HG02970 (cell line): ENCODE results near the gene ING5.

Source experiments
- ATAC-seq: cut with Tn5 transposase; IDR thresholded peaks from one replicate; pipeline ENCODE4 v1.9.1; 2021; ENCODE audit warnings: mild to moderate bottlenecking, moderate library complexity, moderate number of reproducible peaks; ENCODE audit not compliant: unreplicated experiment, low FRiP score

The ING5 gene

DNA sequence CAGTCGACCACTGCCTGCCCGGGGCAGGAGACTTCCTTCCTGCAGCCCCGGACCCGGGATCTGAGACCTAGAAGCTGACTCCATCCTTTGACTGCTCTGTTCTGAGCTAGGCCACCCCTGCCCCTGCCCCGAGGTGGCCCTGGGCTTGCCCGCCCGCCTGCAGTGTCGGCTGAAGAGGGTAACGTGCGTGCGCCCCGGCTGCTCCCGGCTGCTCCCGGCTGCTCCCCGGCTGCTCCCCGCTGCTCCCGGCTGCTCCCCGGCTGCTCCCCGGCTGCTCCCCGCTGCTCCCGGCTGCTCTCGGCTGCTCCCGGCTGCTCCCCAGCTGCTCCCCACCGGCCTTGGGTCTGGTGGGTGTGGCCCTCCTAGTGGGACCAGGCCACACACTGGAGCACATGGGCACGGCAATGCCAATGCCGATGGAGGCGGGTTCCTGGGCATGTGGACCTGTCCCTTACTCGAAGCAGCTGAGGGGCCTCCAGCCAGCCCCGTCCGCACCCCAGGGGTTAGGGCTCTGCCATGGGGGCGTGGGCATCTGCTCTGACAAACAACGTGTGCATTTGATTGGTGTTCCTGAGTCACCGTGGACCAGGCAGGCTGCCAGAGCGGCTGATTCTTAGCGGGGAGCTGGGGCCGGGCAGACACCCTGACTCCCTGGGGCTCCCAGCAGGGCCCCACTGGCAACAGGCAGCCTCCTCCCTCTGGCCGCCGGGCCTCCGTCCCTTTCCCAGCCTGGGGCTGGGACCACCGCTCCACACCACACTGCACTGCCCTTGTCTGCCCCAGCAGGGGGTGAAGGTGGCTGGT is 72.8 kb downstream of the ING5 start:
- ATAC-seq: no peak

DNA sequence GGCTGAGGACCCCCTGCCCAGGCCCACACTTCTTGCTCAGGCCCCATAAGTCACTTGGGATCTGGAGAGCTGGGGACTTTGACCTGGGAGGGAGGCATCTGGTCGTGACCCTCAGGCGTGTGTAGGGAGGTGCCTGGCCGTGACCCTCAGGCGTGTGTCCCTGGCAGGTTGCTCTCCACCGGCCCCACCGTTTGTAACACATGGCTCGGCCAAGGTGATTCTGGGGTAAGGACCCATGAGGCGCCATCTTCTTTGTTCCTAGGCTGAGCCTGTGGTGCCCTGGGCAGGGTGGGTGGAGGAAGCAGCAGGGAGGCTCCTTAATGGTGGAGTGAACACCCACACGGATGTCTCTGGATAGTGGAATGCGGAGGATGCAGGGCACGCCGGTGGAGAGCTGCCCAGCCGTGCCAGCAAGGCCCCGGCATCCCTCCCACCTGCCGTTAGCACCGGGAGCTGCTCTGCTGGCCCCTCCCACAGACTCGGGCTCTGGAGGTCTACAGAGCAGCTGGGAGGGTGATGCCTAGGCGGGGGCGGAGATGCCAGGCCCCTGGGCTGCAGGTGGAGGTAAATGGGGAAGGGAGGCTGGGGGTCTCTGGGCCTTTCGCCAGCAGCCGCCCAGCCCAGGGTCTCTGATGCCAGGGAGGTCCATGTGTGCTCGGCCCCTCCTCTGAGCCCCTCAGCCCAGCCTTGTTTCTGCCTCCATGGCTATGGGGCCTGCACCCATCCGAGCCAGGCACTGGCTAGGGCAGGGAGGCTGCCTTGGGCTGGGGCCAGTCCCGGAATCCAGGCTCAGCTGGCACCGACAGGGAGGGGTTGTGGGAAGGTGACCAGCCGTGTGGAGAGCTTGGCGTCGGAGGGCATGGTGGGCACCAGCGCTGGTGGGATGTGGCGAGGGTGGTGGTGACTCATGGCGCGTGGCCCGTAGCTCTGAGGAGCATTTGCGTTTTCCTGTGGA is 73.7 kb downstream of the ING5 start:
- no peak for ATAC-seq

DNA sequence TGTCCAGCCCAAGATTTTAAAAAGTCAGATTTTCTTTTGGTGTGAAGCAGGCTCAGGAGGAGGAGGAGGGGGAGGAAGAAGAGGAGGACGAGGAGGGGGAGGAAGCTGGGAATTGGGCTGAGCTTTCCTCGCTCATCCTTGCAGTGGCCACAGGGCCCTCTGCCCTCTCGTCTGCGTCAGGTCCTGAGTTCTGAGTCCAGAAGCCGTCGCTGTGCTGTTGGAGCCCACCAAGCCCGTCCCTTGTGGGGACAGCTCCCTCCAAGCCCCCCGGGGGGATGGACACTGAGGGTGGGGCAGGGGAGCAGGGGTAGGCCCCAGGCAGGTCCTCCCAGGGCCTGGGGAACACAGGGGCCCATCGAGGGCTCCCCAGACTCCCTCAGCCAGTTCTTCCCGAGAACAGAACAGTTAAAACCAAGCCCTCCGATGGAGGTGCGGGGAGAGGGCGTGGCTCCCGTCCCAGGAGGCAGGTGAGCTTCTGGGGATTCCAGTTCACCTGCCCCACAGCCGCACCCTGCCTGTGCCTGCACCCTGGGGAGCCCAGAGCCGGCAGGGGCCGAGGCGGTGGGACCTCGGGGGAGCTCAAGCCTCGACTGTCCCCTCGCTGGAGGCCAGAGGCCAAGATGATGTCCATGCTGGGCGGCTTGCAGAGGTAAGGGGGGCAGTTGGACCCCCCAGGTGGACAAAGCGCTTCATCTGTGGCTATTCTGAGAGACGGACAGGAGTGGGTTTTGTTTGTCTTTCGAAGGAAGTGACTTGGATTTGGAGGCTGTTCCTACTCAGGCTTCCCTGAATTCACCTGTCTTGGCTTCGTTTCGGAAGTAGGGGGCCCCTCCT is 74.7 kb downstream of the ING5 start, which contains the start of gene GAL3ST2:
TSS of gene GAL3ST2 (plus strand) at position 487 of the 834 bp plus-strand sequence. CDS start at position 621, 134 bp downstream.
- no peak for ATAC-seq

DNA sequence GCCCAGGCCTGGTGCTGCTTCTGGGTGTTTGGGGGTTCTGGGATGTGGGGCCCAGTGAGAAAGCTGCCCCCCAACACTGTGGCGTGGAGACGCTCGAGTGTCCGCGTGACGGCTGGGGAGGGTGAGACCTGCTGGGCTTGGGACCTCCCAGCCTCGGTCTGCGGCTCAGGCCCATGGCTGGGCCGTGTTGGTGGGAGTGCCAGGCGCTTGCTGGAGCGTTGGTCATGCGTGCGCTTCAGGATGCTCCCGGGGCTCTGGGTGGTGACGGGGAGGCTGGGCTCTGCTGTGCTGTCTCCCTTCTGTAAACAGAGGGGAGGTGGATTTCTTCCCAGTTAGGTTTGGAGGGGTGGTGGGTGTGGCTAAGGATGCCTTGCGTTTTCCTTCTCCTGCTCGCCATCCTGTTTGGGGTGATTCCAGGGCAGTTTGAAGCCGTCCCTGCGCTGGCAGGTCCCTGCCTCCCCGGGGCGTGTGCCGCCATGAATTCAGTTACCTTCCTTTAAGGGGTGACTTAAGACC is 75.4 kb downstream of the ING5 start:
- ATAC-seq: no peak

DNA sequence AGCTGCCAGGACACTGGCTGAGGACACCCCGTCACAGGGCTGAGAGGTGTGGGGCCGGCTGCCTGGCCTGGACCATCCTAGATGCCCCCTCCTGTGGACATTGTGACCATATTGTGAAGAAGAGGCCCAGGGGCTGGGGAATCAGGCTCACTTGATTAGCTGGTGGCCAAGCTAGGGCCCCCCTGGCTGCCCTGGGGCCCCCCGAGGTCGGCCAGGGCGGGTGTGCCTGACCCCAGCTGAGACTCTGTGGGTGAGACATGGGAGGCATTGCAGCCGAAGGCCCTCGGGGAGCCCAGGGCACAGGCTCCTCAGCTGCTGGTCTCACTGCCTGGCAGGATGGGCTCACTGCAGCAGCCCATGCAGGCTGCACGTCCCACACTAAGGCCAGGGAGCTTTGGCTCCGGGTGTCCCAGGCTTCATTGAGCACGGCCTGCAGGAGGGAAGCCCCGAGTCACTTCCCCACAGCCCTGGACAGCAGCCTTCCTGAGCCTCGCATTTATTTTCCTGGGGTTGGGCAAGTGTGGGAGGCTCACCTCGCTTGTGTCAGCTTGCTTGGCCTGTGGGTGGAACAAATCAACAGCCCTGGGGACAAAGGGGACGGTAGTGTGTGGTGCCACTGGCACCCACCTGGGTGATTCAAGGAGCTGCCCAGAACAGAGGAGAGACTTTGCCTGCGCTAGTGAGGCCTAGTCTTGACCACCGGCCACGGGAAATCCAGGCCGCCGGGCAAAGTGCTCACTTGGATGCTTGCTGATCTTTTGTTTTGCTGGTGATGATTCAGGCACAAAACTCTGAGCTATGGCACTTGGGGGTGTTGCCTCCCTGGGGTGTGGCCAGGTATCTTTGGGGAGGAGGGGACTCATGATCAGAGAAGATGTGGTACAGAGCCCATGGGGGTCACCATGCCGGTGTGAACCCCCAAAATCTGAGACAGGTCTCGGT is 76.1 kb downstream of the ING5 start:
- no peak for ATAC-seq
